Measurements from ENCODE around the gene OR4M1. TPM values are rescaled to one million over a fixed set of nuclear protein-coding genes. Genes with fewer than 3 reads are reported as not detected.
"Not testable (repeated sequence)": the region's sequence is repeated elsewhere in the genome, so short reads cannot be mapped to it uniquely, and the experiment has no call there.

OR4M1 gene
- total RNA-seq, 1 donor from 2014 or later, result not detected

- DNase-seq (ENCODE audit: extremely low spot score, unreplicated experiment), result peak; percentile 73
- Mint-ChIP-seq H3K4me3 (no peak overlapping the region), H3K36me3 (no peaks in the 10 kb centered on the region), H3K9me3 (peaks cover 4% of the 10 kb centered on the region), H3K27ac (no peak overlapping the region), H3K4me1 (ENCODE audit: unreplicated experiment) (no peaks in the 10 kb centered on the region), H3K27me3 (no peaks in the 10 kb centered on the region)
- no peak for TF ChIP-seq CTCF (conservative IDR thresholded peaks at IDR 0.05)
Measured at GRCh38 chr14:19800282-19801117, 27.2 kb downstream of the OR4M1 start.

DNA sequence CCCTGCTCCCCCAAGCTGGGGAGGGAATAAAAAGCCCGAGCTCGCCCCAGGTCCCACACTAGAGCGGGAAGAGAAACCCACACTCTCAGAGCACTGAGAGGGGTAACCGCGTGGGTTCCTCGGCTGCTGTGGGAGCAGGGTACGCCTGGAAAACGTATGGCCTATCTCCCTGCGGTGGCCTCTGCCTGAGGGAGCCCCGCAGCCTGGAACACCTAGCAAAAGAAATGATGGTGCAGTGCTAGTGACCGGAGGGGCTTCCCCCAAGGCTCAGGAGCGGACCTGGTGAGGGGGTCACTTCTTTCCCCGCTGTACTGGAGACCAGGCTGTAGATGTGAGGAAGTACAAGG lies 27.8 kb downstream of the OR4M1 start:
- Mint-ChIP-seq H3K4me1 (ENCODE audit: unreplicated experiment) (no peaks in the 10 kb centered on the region), H3K27ac (no peak overlapping the region), H3K27me3 (no peaks in the 10 kb centered on the region), H3K4me3 (no peak overlapping the region), H3K36me3 (no peaks in the 10 kb centered on the region), H3K9me3 (peaks cover 4% of the 10 kb centered on the region)
- no peak for DNase-seq (ENCODE audit: extremely low spot score, unreplicated experiment)
- no peak for TF ChIP-seq CTCF (conservative IDR thresholded peaks at IDR 0.05)

DNA sequence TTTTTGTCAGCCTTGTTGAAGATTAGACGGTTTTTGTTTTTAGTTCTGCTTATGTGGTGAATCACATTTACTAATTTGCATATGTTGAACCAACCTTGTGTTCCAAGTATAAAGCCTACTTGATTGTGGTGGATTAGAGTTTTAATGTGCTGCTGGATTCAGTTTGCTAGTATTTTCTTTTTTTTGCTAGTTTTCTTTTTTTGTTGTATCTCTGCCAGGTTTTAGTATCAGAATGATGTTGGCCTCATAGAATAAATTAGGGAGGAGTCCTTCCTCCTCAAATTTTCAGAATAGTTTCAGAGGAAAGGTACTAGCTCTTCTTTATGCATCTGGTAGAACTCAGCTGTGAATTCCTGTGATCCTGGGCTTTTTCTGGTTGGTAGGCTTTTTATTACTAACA lies 30.2 kb downstream of the OR4M1 start, which contains the start of gene OR4N2:
TSS of gene OR4N2 (plus strand) at position 301 of the 400 bp plus-strand sequence. CDS start 23,679 bp downstream, outside the sequence.
- H3K9me3 Mint-ChIP-seq; H3K27me3 Mint-ChIP-seq; DNase-seq (ENCODE audit: extremely low spot score, unreplicated experiment); H3K27ac Mint-ChIP-seq; H3K4me1 Mint-ChIP-seq (ENCODE audit: unreplicated experiment); H3K36me3 Mint-ChIP-seq; H3K4me3 Mint-ChIP-seq: not testable (repeated sequence)

- not testable (repeated sequence) for H3K27ac Mint-ChIP-seq; DNase-seq (ENCODE audit: extremely low spot score, unreplicated experiment); H3K36me3 Mint-ChIP-seq; H3K27me3 Mint-ChIP-seq; H3K9me3 Mint-ChIP-seq; H3K4me1 Mint-ChIP-seq (ENCODE audit: unreplicated experiment); H3K4me3 Mint-ChIP-seq
Measured at GRCh38 chr14:19813171-19813920, 40.0 kb downstream of the OR4M1 start.

- not testable (repeated sequence) for H3K4me1 Mint-ChIP-seq (ENCODE audit: unreplicated experiment); DNase-seq (ENCODE audit: extremely low spot score, unreplicated experiment); H3K4me3 Mint-ChIP-seq; H3K36me3 Mint-ChIP-seq; H3K27me3 Mint-ChIP-seq; H3K9me3 Mint-ChIP-seq; H3K27ac Mint-ChIP-seq
Measured at GRCh38 chr14:19819879-19820278, 46.6 kb downstream of the OR4M1 start.

- not testable (repeated sequence) for H3K4me1 Mint-ChIP-seq (ENCODE audit: unreplicated experiment); H3K27ac Mint-ChIP-seq; H3K36me3 Mint-ChIP-seq; DNase-seq (ENCODE audit: extremely low spot score, unreplicated experiment); H3K9me3 Mint-ChIP-seq; H3K4me3 Mint-ChIP-seq; H3K27me3 Mint-ChIP-seq
Measured at GRCh38 chr14:19821016-19821415, 47.7 kb downstream of the OR4M1 start.

DNA sequence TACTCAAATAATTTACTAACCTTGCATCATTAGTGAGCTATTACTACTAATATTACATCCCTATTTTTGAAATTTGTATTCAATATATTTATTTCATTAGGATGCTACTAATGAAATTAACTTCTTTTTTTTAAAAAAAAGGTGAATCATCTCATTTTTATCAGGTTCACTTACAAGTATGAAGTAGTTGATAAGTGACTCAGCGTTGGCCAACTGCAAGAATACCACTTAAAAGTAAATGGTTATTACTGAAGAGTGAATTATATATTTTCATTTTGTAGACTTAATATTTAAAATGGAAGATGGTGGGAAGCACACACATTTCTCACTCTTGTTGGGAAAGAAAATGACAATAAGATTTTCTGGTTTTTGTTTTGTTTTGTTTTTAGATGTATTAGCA lies 49.9 kb downstream of the OR4M1 start:
- TF ChIP-seq CTCF (conservative IDR thresholded peaks at IDR 0.05), result no peak
- H3K27me3 Mint-ChIP-seq, result no peaks in the 10 kb centered on the region
- H3K27ac Mint-ChIP-seq, result no peak overlapping the region
- no peak overlapping the region for H3K4me3 Mint-ChIP-seq
- no peaks in the 10 kb centered on the region for H3K4me1 Mint-ChIP-seq (ENCODE audit: unreplicated experiment)
- H3K36me3 Mint-ChIP-seq, result no peaks in the 10 kb centered on the region
- no peak for DNase-seq (ENCODE audit: extremely low spot score, unreplicated experiment)
- H3K9me3 Mint-ChIP-seq, result no peaks in the 10 kb centered on the region

Data from type B pancreatic cell (in vitro differentiated cells).